D721Med (cell line): ENCODE data around the gene DOCK4.

Experiments
- DNase-seq: peaks from one replicate; pipeline ENCODE4 v3.0.0; 2011; ENCODE audit warnings: low spot score; ENCODE audit not compliant: insufficient read length
- FAIRE-seq: peaks from 2 replicates; lab custom pipeline; 2011; peaks lifted over from hg19 to GRCh38; lab: Jason Lieb, UNC
- CTCF ChIP-seq: IDR thresholded peaks from 2 replicates; pipeline ENCODE4 v1.5.1; 2012; ENCODE audit warnings: mild to moderate bottlenecking, control low read depth; ENCODE audit not compliant: insufficient read depth; ENCODE audit errors: missing control alignments

Gene DOCK4

GRCh38 chr7:111677848-111678247 lies 528.4 kb downstream of the DOCK4 start:
- no peak for TF ChIP-seq CTCF
- DNase-seq (no peak), FAIRE-seq (no peak)

- TF ChIP-seq CTCF, result no peak
- FAIRE-seq (no peak), DNase-seq (no peak)
Measured at GRCh38 chr7:111676811-111677210, 529.4 kb downstream of the DOCK4 start.
